ENCODE data around the gene FAM222B.

FAM222B gene

DNA sequence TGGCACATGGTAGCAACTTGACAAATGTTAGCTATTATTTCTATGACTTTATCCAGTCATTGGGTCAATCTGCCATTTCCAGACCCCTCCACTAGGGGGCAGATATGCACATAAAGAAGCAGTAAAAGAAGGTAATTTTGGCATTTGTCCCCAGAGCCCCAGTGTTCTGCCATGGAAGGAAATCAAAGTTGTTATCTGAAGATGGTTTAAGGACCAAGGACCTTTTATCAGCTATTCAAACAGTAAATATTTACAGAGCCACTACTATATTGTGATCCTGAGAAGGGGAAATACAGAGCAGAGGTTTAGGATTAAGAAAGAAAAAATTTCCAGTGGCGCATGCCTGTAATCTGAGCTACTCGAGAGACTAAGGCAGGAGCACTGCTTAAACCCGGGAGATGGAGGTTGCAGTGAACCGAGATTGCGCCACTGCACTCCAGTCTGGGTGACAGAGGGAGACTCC lies 78.8 kb downstream of the FAM222B start:
- peak; percentile 81 for DNase-seq

DNA sequence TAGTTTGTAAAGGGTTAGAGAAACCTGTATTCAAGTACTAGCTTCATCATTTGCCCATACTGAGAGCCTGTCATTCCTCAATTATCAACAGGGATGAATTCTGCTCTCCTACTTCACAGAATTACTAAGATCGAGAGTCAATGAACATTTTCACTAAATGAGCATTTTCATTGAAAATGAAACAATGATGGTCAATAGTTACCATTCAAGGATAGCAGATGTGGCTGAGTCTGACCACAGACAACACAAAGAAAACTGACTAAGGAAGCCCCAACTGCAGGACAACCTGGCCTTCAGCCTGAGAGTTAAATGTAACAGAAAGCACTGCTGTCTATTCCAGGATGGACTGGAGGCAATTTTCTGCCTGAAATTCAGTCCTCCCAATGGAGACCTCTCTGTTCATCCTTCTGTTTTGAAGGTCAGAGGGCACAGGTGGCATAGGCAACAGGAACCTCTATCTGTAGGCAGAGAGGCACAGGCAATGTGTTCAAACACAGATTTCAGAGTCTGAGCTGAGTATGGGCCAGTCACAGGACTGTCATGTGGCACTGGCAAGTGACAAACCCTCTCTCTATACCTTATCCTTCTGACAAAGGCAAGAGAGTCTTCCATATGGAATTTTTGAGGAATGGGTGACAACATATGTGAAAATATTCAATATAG lies 79.3 kb downstream of the FAM222B start:
- DNase-seq = no peak

DNA sequence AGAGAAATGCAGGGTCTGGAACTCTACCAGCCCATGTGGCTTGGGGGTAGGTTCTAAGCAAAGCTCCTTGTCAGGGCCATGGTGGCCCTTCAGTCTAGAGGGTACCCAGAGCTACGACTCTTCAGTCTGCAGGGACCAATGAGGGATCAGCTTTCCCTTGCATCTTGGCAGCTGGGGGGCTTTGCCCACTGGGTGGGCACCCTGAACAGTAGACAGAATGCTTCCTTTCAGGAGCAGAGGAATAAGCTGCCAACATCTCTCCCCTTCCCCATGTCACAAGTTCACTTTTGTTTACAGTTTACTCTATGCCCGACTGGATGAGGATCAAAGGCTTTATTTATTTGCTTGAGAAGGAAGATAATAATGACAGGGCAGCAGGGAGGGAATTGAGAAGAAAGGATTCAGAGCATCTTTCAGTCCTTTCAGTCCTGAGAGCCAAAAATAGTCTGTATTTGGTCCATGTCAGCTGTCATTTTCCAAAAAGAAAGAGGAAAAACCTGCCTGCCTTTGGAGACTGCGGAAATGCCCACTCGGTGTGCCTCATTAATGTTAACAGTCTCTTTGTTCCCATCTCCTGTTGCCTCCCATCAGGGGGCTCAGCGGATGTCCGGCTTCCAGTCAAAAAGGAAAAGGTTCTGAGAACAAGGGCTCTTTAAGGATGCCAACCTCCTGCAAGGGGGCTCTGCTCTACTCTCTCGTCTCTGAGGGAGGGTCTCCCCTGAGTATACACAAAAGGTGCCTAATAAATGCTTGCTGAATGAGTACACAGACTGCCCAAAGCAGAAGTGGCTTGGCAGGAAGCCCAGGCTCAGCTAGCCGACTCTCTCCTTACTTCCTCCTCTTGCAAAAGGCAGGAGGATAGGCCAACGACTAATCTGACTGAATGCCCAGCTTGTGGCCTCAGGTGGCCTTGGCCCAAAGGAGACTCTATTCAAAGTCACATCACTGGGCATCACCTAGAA lies 81.7 kb downstream of the FAM222B start:
- DNase-seq = no peak

DNA sequence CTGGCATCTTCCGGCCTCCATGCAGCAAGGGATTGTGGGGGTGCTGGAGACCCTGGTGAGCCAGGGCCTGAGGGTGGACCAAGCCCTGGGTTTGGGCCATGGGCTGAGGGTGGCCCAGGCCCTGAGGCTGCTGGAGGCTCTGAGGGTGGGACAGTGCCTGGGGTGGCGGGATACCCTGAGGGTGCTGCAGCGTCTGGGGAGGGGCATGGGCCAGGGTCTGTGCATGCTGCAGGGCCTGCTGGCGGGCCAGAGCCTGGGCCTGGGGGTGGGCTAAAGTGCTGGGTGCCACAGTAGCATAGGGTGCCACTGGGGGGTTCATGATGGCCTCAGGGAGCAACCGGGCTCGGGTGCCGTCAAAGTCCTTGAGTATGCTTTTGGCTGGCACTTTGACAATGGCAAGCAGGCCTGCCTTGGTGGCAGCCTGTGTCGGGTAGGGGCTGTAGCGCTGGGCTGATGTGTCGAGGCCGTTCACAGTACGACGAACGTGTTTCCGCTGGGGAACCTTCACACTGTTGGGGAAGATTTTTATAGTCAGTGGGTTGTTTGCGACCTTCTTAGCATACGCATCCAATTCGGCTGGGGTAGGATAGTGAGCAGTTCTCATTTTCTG lies 83.2 kb downstream of the FAM222B start:
- DNase-seq = no peak

DNA sequence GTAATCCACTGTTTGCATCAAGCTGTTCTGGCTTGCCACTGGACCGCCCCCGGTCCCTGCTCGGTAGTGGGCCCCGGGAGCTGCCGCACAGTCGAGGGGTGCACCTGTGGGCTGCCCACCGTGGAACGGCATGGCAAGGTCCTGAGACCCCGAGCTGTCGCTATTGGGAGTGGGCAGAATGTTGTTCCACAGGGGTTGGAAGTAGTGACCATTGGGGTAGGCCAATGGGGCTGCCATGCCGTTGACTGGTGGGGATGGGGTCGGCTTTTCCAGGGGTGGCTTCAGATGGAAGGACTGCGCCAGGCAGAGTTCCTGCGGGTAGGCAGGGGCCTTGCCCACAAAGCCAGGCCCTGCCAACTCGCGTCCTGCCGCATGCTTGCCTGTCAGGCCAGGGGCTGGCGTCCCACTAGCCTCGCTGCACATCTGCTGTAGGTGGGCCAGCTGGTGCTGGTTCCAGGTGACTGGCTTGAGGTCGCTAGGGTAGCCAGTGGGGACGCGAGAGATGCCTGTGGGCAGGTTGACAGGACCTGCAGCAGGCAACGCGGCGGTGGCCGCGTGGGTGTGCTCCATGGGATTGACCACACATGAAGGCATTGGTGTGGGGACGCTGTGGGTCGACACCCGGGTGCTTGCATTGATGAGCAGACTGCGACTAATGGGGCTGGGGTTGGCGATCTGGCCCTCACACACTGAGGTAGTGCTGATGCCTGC lies 84.0 kb downstream of the FAM222B start:
- DNase-seq = no peak

DNA sequence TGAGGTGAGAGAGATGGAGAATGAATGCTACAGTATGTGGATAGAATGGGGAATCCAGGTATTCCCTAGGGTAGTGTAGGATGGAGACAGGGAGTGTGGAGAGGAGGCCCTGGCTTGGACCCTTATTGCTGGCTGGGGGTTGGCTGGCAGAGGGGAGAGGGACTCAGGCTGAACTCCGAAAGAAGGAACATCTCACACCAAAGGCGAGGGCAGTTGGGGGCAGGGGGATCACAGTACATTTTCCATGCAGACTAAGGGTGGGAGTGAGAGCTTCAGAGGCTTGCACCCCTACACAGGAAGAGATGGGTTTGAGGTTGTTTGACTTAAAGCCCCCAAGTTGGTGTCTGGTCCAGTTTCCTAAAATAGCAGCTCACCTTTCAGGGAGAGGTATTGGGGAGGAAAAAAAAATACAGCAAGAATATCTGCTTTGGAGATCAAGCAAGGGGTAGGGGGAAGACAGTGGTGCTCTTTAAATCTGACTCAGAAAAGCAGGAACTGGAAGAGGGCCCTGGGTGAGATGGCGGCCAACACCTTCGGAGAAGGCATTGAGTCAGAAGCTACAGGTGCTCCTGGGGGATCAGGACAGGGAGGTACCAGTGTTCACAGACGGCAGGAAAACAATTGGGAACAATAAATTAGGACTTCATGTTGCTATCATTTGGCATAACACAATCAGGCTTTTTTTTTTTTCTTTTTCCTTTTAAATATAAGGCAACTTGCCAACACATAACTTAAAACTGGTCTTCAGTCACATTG lies 86.4 kb downstream of the FAM222B start:
- no peak for DNase-seq

DNA sequence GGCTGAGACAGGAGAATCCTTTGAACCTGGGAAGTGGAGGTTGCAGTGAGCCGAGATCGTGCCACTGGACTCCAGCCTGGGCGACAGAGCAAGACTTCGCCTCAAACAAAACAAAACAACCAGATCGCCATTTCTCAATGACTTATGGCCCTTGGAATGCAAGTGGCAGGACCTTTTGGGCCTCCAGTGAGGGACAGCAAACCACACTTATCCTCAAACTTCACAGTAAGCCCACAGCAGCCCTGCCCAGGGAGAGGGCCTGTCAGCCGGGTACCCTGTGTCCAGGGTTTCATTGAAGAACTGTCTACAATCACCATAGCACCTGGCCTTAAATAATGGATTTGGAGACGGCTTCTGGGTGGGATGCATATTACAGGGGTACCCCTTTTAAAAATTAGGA lies 87.1 kb downstream of the FAM222B start:
- no peak for DNase-seq

DNA sequence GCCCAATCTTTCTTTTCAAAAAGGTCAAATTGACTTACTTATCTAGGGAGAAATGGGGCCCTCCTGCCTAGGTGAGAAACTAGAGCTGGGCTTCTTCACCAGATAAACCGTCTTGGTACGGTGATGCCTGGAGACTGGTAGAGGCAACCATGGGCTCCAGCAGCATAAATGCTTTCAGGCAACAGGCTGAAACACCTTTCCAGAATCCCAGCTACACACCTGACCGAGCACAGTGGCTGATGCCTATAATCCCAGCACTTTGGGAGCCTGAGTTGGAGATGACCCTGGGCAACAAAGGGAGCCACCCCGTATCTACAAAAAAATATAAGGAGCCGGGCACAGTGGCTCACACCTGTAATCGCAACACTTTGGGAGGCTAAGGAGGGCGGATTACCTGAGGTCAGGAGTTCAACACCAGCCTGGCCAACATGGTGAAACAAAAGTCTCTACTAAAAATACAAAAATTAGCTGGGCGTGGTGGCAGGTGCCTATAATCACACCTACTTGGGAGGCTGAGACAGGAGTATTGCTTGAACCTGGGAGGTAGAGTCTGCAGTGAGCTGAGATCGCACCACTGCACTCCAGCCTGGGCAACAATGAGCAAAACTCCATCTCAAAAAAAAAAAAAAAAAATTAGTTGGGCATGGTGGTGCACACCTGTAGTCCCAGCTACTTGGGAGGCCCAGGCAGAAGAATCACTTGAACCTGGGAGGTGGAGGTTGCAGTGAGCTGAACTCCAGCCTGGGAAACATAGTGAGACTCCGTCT lies 90.8 kb downstream of the FAM222B start:
- DNase-seq = no peak

DNA sequence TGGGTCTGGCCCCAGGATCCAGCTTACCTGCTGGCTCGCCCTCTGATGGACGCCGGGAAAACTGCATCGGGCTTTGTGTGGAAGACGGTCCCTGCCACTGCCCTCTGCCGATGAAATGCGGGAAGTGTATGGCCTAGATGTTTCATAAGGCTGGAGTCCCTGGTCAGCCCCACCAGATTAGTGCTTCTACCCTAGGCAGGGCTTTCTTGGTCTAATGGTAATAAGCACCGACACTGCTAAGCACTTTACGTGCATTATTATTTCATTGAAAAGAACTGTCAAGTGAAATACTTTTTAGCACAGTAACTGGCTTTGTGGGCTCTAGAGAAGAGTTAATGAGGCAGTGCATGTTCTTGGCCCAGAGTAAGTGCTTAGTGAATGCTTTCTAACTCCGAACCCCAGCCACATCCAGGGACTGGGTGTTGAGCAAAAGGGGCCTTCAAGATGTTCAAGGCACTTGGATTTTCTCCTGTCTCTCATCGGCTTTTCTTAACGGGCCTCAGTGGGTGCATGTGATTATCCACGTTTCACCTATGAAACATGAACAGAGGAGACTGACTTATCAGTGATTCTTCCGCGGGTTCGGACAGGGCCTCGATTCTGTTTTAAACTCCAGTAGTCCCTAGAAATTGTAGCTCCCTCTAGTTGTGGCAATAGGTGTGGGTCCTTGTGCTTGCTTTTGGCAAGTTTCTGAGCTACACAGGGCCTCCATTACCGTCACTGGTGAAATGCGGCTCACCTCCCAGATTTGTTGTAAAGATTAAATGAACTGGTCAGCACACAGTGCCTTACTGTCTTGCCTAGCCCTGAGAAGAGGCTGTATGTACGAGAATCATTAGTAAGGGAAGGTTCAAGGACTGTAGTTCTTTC lies 92.2 kb downstream of the FAM222B start:
- peak; percentile 88 for DNase-seq

DNA sequence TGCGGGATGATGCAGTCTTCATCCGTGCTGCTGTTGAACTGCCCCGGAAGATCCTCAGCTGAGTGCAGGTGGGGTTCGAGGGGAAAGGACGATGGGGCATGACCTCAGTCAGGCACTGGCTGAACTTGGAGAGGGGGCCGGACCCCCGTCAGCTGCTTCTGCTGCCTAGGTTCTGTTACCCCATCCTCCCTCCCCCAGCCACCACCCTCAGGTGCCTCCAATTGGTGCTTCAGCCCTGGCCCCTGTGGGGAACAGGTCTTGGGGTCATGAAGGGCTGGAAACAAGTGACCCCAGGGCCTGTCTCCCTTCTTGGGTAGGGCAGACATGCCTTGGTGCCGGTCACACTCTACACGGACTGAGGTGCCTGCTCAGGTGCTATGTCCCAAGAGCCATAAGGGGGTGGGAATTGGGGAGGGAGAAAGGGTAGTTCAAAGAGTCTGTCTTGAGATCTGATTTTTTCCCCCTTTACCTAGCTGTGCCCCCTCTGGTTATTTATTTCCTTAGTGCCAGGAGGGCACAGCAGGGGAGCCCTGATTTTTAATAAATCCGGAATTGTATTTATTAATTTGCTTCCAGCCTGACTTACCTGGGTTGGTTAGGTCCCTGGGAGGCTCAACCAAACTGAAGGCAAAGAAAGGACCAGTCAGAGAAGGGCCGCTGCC lies 92.9 kb downstream of the FAM222B start:
- no peak for DNase-seq

DNA sequence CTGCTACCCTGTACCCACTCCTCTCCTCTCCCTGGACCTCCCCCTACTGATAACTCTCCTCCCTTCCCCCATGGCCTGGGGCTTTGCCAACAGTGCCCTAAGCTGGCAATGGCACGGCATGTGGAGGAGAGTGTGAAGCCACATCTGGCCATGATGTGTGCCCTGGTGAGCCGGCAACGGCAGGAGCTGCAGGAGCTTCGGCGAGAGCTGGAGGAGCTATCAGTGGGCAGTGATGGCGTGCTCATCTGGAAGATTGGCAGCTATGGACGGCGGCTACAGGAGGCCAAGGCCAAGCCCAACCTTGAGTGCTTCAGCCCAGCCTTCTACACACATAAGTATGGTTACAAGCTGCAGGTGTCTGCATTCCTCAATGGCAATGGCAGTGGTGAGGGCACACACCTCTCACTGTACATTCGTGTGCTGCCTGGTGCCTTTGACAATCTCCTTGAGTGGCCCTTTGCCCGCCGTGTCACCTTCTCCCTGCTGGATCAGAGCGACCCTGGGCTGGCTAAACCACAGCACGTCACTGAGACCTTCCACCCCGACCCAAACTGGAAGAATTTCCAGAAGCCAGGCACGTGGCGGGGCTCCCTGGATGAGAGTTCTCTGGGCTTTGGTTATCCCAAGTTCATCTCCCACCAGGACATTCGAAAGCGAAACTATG lies 93.6 kb downstream of the FAM222B start:
- DNase-seq = no peak

DNA sequence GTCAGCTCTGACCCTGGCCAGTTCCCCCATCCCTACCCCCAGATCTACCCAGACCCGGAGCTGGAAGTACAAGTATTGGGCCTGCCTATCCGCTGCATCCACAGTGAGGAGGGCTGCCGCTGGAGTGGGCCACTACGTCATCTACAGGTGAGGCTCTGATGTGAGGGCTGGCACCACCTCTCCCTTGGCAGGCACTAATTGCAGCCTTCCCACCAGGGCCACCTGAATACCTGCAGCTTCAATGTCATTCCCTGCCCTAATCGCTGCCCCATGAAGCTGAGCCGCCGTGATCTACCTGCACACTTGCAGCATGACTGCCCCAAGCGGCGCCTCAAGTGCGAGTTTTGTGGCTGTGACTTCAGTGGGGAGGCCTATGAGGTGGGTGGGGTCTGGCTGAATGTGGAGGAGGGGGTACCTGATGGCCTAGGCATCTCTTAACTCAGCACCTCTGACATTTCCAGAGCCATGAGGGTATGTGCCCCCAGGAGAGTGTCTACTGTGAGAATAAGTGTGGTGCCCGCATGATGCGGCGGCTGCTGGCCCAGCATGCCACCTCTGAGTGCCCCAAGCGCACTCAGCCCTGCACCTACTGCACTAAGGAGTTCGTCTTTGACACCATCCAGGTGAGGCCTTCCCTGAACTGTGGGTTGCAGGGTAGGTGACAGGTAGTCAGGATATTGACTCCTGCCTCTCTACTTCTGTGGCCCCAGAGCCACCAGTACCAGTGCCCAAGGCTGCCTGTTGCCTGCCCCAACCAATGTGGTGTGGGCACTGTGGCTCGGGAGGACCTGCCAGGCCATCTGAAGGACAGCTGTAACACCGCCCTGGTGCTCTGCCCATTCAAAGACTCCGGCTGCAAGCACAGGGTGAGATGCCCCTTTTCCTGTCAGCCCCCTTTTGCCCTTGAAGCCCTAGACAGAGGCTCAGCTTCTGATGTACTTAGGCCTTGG lies 94.5 kb downstream of the FAM222B start:
- no peak for DNase-seq

DNA sequence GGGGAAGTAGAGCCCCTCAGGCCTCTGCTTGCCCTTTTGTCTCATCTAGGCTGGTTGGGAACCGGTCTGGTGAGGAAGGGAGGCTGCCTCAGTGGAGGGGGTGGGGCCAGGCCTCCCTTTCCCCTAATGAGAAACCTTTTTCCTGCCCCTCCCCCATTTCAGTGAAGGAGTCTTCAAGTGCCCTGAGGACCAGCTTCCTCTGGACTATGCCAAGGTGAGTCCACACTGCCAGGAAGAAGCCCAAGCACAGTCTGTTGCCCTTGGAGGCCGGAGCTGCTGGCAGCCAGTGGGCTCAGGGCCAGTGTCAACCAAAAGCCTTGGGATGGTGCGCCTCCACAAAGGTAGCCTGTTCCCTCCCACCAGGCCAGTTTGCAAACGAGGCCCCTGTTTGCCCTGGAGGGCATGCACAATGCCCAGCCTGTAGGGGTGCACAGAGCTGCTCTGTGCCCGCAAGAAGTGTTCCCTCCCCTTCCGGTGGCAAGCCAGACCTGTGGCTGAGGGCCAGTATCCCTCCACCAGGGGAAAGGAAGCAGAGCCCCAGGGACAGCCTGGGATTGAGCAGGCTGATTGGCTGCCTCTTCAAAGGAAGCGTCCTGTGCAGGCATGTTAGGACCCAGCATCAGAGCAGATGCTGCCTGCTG lies 95.4 kb downstream of the FAM222B start:
- no peak for DNase-seq

DNA sequence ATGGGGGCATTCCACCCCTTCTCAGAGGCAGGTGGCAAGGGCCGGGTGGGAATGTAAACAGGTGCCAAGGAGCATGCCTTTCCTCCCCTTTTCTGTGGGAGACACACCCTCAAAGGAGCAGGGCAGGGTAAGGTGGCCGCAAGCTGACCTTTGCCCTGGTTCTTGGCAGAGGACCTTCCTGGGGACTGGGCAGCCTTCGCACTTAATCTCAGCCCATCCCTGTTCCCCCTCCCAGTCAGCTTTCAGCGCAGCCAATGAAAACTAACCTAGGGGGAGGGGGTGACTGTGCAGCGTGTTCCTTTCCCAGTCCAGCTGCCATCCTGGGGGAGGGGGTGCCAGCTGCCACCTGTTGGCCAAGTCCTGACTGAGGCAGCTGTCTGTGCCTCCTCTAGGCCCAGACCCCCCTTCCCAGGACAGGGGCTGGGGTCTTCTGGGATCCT lies 96.0 kb downstream of the FAM222B start:
- no peak for DNase-seq

DNA sequence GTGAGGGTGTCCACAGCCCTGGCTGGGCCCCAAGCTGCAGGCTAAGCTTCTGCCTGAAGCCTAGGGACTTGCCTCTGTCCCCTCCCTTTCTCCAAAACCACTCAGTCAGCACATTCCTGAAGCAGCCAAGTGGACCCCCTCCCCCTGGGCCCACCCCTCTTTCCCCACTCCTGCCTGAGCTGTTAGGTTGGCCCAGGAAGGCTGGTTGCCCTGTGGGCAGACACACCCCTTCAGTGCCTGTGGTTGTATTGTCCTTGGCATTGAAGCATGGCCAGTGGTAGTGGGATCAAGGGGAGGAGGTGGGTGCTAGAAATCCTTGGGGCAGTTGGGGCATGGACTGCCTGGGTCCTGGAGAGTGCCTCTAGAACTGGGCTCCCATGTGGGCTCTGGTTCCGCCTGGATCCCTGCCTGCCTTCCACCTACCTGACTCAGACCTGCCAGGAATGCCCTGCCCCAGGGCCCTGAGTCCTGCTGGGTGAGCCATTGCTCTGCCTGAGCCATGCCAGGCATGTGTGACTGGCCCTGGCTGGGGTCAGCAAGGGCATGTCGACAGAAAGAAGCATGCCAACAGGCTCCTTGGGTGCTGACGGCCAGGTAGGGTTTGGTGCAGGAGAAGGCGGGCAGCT lies 96.7 kb downstream of the FAM222B start:
- no peak for DNase-seq

DNA sequence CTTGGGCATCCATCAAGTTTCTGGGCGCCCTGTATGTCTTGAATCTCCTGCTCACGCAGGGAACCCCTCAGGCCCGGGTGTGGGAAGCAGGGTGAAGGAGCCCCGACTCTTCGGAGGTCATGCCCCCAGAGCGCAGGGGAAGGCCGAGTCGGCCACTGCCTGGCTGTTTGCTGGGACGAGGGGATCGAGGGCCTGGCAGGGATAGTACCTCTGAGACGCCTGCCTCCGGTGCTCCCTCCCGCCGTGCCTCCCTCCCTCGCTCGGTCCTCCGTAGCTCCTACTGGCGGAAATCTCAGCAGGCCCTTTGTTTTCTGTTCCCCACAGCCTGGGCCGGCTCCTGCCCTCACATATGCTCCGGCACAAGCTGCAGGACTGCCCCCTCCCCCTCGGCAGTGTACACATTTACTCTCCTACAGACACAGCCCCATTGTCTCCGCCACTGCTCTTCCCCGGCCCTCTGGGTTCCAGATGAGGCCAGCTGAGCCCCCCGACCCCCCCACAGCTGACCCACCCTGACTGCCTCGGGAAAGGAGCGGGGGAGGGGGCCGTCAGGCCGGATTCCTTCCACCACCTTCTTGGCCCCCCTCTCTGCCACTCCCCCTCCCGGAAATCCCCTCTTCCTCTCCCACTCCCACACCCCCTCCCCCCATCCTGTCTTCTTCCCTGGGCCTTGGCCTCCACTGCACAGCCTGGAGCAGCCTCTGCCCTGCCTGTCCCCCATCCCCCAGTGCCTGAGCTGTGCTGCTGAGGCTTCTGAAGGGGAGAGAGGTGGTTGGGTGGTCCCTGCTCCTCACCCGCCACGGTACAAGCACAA lies 97.4 kb downstream of the FAM222B start:
- DNase-seq = no peak
